ENCODE data around the gene NT5DC3. TPM values are rescaled to one million over a fixed set of nuclear protein-coding genes. Genes with fewer than 3 reads are reported as not detected.
"Not testable (repeated sequence)": the region's sequence is repeated elsewhere in the genome, so short reads cannot be mapped to it uniquely, and the experiment has no call there.

Gene NT5DC3
- total RNA-seq, 1 experiment from 2014 or later, result 12.5 TPM

GRCh38 chr12:103836345-103836744 is 4.7 kb downstream of the NT5DC3 start:
- TF ChIP-seq E2F1 (CRISPR knock-in tag; IDR thresholded peaks at IDR 0.05) (no peak), EMX1 (CRISPR knock-in tag; IDR thresholded peaks at IDR 0.05) (no peak), ETV6 (CRISPR knock-in tag; IDR thresholded peaks at IDR 0.05) (no peak), ATF6 (CRISPR knock-in tag; IDR thresholded peaks at IDR 0.05) (no peak)
- Mint-ChIP-seq H3K27me3 (ENCODE audit: low read depth) (peaks cover 3% of the 10 kb centered on the region; the same call in 1 of the 2 replicates), H3K9me3 (peaks cover under 1% of the 10 kb centered on the region), H3K4me1 (peaks cover 38% of the 10 kb centered on the region), H3K36me3 (peaks cover 16% of the 10 kb centered on the region), H3K4me3 (no peak overlapping the region), H3K27ac (no peak overlapping the region)
- POLR2A ChIA-PET, result no interaction called here
- CTCF ChIA-PET, result no interaction called here
- ATAC-seq, result no peak
- DNase-seq (ENCODE audit: low spot score), result no peak

GRCh38 chr12:103835747-103836335 is 5.2 kb downstream of the NT5DC3 start:
- H3K27ac Mint-ChIP-seq; DNase-seq (ENCODE audit: low spot score); H3K9me3 Mint-ChIP-seq; CTCF ChIA-PET; H3K4me3 Mint-ChIP-seq; POLR2A ChIA-PET; H3K27me3 Mint-ChIP-seq (ENCODE audit: low read depth); ATAC-seq: not testable (repeated sequence)
- H3K36me3 Mint-ChIP-seq, result peaks cover 21% of the 10 kb centered on the region
- peaks cover 38% of the 10 kb centered on the region for H3K4me1 Mint-ChIP-seq

DNA sequence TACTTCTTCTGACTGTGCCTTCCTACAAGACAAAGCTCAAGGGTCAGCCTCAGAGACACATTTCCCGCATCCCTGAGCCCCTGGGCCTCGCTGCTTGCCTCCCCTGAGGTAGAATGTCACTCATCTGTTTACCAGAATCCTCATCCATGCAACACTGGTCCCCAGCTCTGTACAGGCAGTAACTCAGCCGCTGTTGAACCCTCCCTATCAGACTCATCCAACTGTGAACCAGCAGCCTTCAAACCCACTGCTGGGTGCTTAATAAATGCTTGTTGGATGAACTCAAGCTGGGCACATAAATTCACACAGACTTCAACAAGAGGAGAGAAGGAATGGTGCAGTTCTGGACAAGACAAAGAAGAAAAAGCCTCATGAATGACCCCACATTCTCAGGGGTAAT is 6.1 kb downstream of the NT5DC3 start:
- no peak for TF ChIP-seq ATF1 (CRISPR knock-in tag; IDR thresholded peaks at IDR 0.05)
- TF ChIP-seq, protein P1, sequence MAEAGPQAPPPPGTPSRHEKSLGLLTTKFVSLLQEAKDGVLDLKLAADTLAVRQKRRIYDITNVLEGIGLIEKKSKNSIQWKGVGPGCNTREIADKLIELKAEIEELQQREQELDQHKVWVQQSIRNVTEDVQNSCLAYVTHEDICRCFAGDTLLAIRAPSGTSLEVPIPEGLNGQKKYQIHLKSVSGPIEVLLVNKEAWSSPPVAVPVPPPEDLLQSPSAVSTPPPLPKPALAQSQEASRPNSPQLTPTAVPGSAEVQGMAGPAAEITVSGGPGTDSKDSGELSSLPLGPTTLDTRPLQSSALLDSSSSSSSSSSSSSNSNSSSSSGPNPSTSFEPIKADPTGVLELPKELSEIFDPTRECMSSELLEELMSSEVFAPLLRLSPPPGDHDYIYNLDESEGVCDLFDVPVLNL (CRISPR knock-in tag; IDR thresholded peaks at IDR 0.05; ENCODE audit: borderline replicate concordance, low read depth), result no peak
- no peak for TF ChIP-seq ELF4 (CRISPR knock-in tag; IDR thresholded peaks at IDR 0.05; ENCODE audit: low read depth)
- TF ChIP-seq MXD4 (CRISPR knock-in tag; IDR thresholded peaks at IDR 0.05; ENCODE audit: borderline replicate concordance), result no peak
- Mint-ChIP-seq H3K9me3 (peaks cover 13% of the 10 kb centered on the region), H3K4me3 (no peak overlapping the region), H3K4me1 (peaks cover 36% of the 10 kb centered on the region), H3K36me3 (peaks cover 23% of the 10 kb centered on the region), H3K27ac (no peak overlapping the region; the same call in 1 of the 2 replicates), H3K27me3 (ENCODE audit: low read depth) (peaks cover 3% of the 10 kb centered on the region; the same call in 1 of the 2 replicates)
- ChIA-PET CTCF (interaction anchor here (1.5 kb wide), 1 partner anchor 63 kb away, joined by 3 read pairs; no protein-coding TSS in a partner anchor), POLR2A (no interaction called here)
- no peak for ATAC-seq
- no peak for DNase-seq (ENCODE audit: low spot score)

- H3K27ac Mint-ChIP-seq, result no peak overlapping the region
- ChIA-PET CTCF (interaction anchor here (0.9 to 1.5 kb wide), 4 partner anchors 8 to 132 kb away, joined by 3 to 4 read pairs (median 3); partner anchors contain the start of genes HSP90B1 and TDG), POLR2A (no interaction called here)
- peaks cover 23% of the 10 kb centered on the region for H3K36me3 Mint-ChIP-seq
- DNase-seq (ENCODE audit: low spot score) (peak; percentile 23), ATAC-seq (peak; percentile 92)
- no peak overlapping the region for H3K4me3 Mint-ChIP-seq
- peaks cover 26% of the 10 kb centered on the region for H3K4me1 Mint-ChIP-seq
- H3K9me3 Mint-ChIP-seq, result peaks cover 13% of the 10 kb centered on the region
- H3K27me3 Mint-ChIP-seq (ENCODE audit: low read depth), result no peaks in the 10 kb centered on the region
- TF ChIP-seq RORB (CRISPR knock-in tag; IDR thresholded peaks at IDR 0.05) (no peak), E2F5 (CRISPR knock-in tag; IDR thresholded peaks at IDR 0.05) (no peak), ZNF219 (CRISPR knock-in tag; IDR thresholded peaks at IDR 0.05; ENCODE audit: borderline replicate concordance) (no peak), NR1H2 (CRISPR knock-in tag; IDR thresholded peaks at IDR 0.05) (no peak), ZNF671 (CRISPR knock-in tag; IDR thresholded peaks at IDR 0.05) (no peak), CBFB (CRISPR knock-in tag; IDR thresholded peaks at IDR 0.05; ENCODE audit: low read depth) (no peak), TEAD1 (CRISPR knock-in tag; IDR thresholded peaks at IDR 0.05) (no peak), SP1 (CRISPR knock-in tag; conservative IDR thresholded peaks at IDR 0.05) (no peak), MXD4 (CRISPR knock-in tag; IDR thresholded peaks at IDR 0.05; ENCODE audit: borderline replicate concordance) (no peak), PRRX2 (CRISPR knock-in tag; IDR thresholded peaks at IDR 0.05) (no peak), ETV6 (CRISPR knock-in tag; IDR thresholded peaks at IDR 0.05) (no peak), IRF2 (CRISPR knock-in tag; IDR thresholded peaks at IDR 0.05; ENCODE audit: borderline replicate concordance, low read depth) (no peak)
- TF ChIP-seq, protein P2, sequence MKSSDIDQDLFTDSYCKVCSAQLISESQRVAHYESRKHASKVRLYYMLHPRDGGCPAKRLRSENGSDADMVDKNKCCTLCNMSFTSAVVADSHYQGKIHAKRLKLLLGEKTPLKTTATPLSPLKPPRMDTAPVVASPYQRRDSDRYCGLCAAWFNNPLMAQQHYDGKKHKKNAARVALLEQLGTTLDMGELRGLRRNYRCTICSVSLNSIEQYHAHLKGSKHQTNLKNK (CRISPR knock-in tag; IDR thresholded peaks at IDR 0.05), result no peak
- TF ChIP-seq, protein P3, sequence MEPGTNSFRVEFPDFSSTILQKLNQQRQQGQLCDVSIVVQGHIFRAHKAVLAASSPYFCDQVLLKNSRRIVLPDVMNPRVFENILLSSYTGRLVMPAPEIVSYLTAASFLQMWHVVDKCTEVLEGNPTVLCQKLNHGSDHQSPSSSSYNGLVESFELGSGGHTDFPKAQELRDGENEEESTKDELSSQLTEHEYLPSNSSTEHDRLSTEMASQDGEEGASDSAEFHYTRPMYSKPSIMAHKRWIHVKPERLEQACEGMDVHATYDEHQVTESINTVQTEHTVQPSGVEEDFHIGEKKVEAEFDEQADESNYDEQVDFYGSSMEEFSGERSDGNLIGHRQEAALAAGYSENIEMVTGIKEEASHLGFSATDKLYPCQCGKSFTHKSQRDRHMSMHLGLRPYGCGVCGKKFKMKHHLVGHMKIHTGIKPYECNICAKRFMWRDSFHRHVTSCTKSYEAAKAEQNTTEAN (CRISPR knock-in tag; IDR thresholded peaks at IDR 0.05), result no peak
- TF ChIP-seq, protein P4, sequence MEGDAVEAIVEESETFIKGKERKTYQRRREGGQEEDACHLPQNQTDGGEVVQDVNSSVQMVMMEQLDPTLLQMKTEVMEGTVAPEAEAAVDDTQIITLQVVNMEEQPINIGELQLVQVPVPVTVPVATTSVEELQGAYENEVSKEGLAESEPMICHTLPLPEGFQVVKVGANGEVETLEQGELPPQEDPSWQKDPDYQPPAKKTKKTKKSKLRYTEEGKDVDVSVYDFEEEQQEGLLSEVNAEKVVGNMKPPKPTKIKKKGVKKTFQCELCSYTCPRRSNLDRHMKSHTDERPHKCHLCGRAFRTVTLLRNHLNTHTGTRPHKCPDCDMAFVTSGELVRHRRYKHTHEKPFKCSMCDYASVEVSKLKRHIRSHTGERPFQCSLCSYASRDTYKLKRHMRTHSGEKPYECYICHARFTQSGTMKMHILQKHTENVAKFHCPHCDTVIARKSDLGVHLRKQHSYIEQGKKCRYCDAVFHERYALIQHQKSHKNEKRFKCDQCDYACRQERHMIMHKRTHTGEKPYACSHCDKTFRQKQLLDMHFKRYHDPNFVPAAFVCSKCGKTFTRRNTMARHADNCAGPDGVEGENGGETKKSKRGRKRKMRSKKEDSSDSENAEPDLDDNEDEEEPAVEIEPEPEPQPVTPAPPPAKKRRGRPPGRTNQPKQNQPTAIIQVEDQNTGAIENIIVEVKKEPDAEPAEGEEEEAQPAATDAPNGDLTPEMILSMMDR (IDR thresholded peaks at IDR 0.05), result no peak
Measured at GRCh38 chr12:103833891-103834290, 7.1 kb downstream of the NT5DC3 start.

Measured in WTC11 (cell line).